ENCODE results near the gene PTPA.

GRCh38 chr9:129154866-129155477 lies 43.8 kb downstream of the PTPA start:
- TF ChIP-seq, protein P1, sequence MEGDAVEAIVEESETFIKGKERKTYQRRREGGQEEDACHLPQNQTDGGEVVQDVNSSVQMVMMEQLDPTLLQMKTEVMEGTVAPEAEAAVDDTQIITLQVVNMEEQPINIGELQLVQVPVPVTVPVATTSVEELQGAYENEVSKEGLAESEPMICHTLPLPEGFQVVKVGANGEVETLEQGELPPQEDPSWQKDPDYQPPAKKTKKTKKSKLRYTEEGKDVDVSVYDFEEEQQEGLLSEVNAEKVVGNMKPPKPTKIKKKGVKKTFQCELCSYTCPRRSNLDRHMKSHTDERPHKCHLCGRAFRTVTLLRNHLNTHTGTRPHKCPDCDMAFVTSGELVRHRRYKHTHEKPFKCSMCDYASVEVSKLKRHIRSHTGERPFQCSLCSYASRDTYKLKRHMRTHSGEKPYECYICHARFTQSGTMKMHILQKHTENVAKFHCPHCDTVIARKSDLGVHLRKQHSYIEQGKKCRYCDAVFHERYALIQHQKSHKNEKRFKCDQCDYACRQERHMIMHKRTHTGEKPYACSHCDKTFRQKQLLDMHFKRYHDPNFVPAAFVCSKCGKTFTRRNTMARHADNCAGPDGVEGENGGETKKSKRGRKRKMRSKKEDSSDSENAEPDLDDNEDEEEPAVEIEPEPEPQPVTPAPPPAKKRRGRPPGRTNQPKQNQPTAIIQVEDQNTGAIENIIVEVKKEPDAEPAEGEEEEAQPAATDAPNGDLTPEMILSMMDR (conservative IDR thresholded peaks at IDR 0.05), result no peak
- TF ChIP-seq EZH2 (IDR thresholded peaks at IDR 0.05; ENCODE audit: low read depth), result no peak

Measured in PC-9 (cell line).